Keratinocyte (primary cell): ENCODE results near the gene SLC16A13.

ENCODE experiments used
- EZH2 ChIP-seq: IDR thresholded peaks from one replicate; pipeline ENCODE4 v1.6.1; 2012; ENCODE audit warnings: inconsistent platforms, mild to moderate bottlenecking, low read length, moderate library complexity
- TF ChIP-seq, protein P1 (sequence below), 3 experiments: IDR thresholded peaks in 1 of 3; conservative IDR thresholded peaks in 1 of 3; optimal IDR thresholded peaks in 1 of 3; 2 replicates in 2 of 3; 3 replicates in 1 of 3; pipeline versions ENCODE3 to v1.5.1; 2011; ENCODE audit warnings: low read length in 3 of 3, mild to moderate bottlenecking in 3 of 3, moderate library complexity in 2 of 3, control low read depth in 1 of 3, inconsistent platforms in 1 of 3; ENCODE audit not compliant: insufficient read depth in 2 of 3; ENCODE audit errors: extremely low read depth in 1 of 3

DNA sequence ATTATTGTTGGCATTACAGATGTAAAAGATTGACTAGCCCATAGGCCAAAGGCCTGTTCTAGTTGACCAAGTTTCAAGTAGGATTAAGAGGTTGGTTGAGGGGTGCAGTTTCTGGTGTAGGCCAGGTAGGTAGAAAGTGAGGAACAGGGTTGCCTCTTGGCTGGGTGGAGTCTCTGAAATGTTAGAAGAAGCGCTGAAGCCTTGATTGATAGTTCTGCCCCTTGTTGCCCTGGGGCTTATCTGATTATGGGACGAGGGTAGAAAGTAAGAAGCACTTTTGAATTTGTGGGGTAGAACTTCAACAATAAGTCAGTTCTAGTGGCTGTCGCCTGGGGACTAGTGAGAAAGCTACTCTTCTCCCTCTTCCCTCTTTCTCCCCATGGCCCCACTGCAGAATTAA, 6.7 kb upstream of the SLC16A13 start:
- TF ChIP-seq EZH2, result no peak
- TF ChIP-seq, protein P1, sequence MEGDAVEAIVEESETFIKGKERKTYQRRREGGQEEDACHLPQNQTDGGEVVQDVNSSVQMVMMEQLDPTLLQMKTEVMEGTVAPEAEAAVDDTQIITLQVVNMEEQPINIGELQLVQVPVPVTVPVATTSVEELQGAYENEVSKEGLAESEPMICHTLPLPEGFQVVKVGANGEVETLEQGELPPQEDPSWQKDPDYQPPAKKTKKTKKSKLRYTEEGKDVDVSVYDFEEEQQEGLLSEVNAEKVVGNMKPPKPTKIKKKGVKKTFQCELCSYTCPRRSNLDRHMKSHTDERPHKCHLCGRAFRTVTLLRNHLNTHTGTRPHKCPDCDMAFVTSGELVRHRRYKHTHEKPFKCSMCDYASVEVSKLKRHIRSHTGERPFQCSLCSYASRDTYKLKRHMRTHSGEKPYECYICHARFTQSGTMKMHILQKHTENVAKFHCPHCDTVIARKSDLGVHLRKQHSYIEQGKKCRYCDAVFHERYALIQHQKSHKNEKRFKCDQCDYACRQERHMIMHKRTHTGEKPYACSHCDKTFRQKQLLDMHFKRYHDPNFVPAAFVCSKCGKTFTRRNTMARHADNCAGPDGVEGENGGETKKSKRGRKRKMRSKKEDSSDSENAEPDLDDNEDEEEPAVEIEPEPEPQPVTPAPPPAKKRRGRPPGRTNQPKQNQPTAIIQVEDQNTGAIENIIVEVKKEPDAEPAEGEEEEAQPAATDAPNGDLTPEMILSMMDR (optimal IDR thresholded peaks at IDR 0.05 in 1 of 3, IDR thresholded peaks at IDR 0.05 in 1 of 3, conservative IDR thresholded peaks at IDR 0.05 in 1 of 3; ENCODE audit: extremely low read depth in 1 of 3, insufficient read depth in 2 of 3, low read length in 3 of 3), result no peak
